ENCODE measurements around the gene LARP1.

DNA sequence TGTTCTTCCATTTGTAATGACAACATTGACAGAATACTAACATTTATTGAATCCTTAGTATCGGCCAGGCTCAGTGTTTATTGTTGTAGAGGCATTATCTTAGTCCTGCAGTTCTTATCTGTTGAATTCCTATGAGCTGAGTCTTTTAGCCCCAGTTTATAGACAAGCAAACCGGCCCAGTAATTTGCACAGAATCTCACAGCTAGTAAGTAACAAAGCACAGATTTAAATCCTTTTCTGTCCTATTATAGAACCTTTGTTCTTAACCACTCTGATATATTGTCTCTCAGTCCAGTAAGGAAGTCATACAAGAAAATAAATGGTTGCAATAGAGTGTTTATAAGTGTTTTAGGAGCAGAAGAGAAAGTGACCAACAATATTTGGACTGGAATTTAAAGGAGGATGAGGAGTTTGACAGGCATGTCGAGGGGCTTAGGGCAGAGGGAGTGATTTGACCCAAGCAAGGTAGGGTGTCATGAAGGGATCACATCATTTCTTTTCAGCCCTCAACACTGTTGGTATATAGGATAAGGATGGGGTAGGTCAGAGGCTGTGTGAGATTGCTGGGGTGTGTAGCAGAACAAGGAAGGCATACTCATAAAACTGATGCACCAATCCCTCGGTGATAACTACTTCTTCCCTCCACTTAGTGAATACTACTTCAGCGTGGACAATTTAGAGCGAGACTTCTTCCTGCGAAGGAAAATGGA is 39.5 kb downstream of the LARP1 start:
- no peak for TF ChIP-seq POLR2AphosphoS5 (IDR thresholded peaks at IDR 0.05; ENCODE audit: borderline replicate concordance, low read depth, low read length)
- TF ChIP-seq EZH2 (IDR thresholded peaks at IDR 0.05), result no peak
- no peak for TF ChIP-seq FOXP2 (optimal IDR thresholded peaks at IDR 0.05; ENCODE audit: control extremely low read depth, extremely low read length, insufficient read depth)
